Peyer's patch (tissue), 4 donors: Measurements from ENCODE around the gene USP9X.

Experiments
- POLR2A ChIP-seq, 2 donors: fragments of 450-650 bp; IDR thresholded peaks; one replicate each; pipeline ENCODE4 v1.5.1; 2017; ENCODE audit warnings: antibody characterized with exemption in 2 of 2, mild to moderate bottlenecking in 2 of 2, moderate library complexity in 2 of 2
- TF ChIP-seq, protein P1 (sequence below), 6 experiments: fragments of 450-650 bp in 4 of 6; fragments of 200-600 bp in 2 of 6; sonication (generic) in 1 of 6; IDR thresholded peaks; one replicate each; pipeline ENCODE4 v1.5.1; 2017 to 2019; ENCODE audit warnings: antibody characterized with exemption in 6 of 6, mild to moderate bottlenecking in 3 of 6, moderate library complexity in 1 of 6

DNA sequence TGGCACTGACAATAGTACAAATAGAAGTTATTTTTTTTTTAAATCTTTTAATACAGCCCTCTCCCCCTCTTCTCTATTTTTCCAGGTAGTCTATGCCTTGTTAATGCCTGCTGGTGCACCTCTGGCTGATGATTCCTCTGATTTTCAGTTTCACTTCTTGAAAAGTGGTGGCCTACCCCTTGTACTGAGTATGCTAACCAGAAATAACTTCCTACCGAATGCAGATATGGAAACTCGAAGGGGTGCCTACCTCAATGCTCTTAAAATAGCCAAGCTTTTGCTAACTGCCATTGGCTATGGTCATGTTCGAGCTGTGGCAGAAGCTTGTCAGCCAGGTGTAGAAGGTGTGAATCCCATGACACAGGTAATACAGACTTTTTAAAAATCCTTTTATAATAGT lies 99.1 kb downstream of the USP9X start:
- TF ChIP-seq, protein P1, sequence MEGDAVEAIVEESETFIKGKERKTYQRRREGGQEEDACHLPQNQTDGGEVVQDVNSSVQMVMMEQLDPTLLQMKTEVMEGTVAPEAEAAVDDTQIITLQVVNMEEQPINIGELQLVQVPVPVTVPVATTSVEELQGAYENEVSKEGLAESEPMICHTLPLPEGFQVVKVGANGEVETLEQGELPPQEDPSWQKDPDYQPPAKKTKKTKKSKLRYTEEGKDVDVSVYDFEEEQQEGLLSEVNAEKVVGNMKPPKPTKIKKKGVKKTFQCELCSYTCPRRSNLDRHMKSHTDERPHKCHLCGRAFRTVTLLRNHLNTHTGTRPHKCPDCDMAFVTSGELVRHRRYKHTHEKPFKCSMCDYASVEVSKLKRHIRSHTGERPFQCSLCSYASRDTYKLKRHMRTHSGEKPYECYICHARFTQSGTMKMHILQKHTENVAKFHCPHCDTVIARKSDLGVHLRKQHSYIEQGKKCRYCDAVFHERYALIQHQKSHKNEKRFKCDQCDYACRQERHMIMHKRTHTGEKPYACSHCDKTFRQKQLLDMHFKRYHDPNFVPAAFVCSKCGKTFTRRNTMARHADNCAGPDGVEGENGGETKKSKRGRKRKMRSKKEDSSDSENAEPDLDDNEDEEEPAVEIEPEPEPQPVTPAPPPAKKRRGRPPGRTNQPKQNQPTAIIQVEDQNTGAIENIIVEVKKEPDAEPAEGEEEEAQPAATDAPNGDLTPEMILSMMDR (IDR thresholded peaks at IDR 0.05), result no peak
- TF ChIP-seq POLR2A (IDR thresholded peaks at IDR 0.05), result no peak
